Suppressor macrophage treated with lipopolysaccharide for 1 hour (primary cell): ENCODE results near the gene RPTOR.
"Not testable (repeated sequence)": the region's sequence is repeated elsewhere in the genome, so short reads cannot be mapped to it uniquely, and the experiment has no call there.

Source experiments
- DNase-seq, 3 donors: peaks; one replicate each; pipeline ENCODE4 v3.0.0-alpha.2; 2020 to 2022

RPTOR gene

DNA sequence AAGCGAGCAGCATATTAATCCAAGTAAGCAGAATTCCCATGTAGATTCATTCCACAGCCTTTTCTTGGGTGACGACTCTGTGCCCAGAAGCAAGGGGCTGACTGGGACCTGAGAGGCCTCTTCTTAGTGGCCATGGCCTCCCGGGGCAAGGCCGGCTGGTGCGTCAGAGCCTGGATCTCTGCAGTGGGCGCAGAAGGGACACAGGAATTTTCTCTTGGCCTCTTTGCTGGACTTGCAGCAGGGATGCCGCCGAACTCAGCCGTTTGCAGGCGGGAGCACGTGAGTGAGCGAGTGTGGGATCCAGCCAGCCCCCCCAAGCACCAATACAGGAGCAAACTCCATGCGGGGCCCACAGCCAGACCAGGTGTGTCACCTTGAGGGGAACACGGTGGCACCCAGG lies 151.8 kb downstream of the RPTOR start:
- no peak for DNase-seq

- no peak for DNase-seq
Measured at GRCh38 chr17:80696964-80697363, 152.3 kb downstream of the RPTOR start.

GRCh38 chr17:80698297-80698696 lies 153.7 kb downstream of the RPTOR start:
- DNase-seq, result no peak

DNA sequence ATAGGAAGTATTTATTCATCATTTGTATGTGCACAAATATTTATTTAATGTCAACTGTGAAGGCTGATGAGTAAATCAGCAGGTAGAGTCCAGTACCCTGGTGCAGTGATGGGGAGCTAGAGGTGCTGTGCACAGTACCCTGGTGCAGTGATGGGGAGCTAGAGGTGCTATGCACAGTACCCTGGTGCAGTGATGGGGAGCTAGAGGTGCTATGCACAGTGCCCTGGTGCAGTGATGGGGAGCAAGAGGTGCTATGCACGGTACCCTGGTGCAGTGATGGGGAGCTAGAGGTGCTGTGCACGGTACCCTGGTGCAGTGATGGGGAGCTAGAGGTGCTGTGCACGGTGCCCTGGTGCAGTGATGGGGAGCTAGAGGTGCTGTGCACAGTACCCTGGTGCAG lies 154.6 kb downstream of the RPTOR start:
- not testable (repeated sequence) for DNase-seq

DNA sequence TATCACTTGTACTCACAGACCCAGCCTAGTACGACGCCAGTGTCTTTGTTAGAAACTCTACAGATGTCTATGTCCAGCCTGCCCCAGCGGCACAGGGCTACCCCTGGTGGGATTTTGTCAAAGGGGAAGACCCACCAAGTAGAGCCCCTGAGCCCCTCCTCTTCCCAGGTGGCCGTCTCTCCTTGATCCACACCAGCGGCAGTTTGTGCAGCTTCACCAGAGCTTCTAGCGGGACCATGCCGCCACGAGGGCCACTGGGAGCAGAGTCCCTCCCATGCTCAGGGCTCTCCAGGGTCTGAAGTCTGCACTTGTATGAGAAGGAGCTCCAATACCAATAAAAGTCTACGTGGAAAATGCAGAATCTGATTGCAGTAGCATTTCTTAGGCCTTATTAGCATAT lies 157.1 kb downstream of the RPTOR start:
- no peak for DNase-seq

GRCh38 chr17:80702315-80703141 lies 157.9 kb downstream of the RPTOR start:
- DNase-seq, result no peak

- no peak for DNase-seq
Measured at GRCh38 chr17:80703142-80703478, 158.5 kb downstream of the RPTOR start.

DNA sequence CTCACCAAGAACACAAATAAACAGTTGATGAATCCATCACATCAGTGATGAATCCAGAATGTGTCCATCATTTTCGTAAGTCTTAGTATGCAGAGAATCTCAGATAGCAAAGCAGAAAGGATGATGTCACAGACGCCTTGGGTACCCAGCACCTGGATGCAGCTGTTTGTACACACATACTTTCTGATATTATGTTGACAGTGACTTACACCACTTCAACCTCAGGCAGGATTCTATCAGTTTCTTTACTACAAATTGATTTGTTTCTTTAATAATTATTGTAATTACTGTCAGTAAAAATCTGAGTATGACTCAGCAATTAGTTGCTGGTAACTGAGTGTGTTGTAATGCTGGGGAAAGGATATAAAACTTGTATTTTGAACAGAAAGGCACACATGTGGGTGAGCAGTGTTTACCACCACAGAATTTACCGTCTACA lies 159.8 kb downstream of the RPTOR start:
- peak in 1 of 3 donors; percentile 14 for DNase-seq

DNA sequence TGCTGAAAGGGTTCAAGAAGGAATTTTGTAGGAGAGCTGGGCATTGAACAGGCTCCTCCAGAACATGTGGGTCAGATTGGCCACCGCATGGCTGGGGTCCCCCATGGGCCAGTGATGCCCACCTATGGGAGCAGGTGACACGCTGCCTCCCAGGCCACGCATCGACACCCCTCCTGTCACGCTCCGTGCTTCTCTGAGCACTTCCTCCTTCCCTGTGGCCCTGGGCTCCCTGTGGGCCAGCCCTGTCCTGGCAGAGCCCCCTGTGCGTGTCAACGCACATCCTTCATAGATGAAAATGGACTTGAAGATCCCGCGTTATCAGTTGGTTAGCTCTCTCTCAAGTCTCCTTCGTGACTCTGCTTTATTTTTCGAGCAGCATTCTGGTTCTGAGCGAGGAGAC lies 160.3 kb downstream of the RPTOR start:
- no peak for DNase-seq

DNA sequence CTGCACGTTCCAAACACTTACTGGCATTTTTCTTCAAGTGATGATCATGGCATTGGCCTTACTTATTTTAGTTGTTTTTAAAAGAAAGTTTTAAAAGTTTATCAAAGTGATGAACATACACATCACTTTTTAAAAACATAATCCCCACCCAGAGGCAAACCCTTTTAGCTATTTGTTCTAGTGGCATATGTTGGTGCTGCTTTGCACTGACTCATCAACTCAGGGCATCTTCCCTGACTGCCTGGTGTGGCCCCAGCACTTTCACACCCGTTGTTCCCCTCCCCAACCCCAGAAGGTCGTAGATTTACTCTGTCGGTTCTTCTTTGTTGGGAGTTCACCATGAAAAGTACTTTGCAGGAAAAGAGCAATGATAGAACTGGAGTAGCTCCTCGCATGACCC lies 161.3 kb downstream of the RPTOR start:
- DNase-seq, result no peak

GRCh38 chr17:80706463-80706867 lies 161.8 kb downstream of the RPTOR start:
- DNase-seq, result no peak

DNA sequence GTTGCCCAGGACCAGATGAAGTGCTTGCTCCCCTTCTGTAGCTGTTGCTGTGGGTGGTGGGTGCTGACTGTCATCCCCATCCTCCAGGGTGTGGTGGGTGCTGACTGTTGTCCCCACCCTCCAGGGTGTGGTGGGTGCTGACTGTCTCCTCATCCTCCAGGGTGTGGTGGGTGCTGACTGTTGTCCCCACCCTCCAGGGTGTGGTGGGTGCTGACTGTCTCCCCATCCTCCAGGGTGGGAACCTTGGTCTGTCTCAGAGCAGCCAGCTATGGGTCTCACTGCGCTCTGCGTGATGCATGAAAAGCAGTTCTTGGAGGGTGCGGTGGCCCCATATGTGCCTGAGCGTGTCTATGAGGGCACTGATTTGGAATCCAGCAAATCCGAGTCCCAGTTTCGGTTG lies 163.8 kb downstream of the RPTOR start:
- no peak for DNase-seq

DNA sequence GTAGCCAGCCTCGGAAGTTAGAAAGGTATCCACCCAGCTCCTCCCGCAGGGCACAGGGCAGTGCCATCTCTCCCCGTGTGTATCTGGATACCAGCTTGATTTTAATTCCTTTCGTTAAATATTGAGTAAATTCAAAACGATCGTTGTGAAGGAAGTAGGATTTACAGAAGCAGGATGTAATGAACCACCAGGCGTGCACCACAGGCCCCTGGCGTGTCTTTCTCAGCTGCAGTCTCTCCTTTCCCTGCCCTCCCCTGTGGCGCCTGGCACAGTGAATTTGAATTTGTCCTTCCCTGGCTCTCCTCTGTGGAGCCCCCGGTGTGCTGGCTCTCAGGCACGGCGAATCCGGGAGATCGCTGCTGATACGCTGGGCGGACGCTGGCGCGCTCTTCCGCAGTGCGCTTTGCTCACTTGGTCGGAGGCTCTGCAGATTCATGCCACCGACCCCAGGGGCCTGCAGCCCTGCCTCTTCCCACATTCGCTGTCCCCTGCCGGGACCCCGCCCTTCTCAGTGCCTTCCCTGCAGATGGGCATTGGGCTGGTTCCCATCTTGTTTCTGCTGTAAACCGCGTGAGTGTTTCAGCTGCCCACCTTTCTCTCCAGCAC lies 164.6 kb downstream of the RPTOR start:
- DNase-seq, result no peak

GRCh38 chr17:80710714-80711302 lies 166.2 kb downstream of the RPTOR start:
- no peak for DNase-seq

- DNase-seq, result no peak
Measured at GRCh38 chr17:80712089-80712488, 167.5 kb downstream of the RPTOR start.

- no peak for DNase-seq
Measured at GRCh38 chr17:80712606-80713005, 168.0 kb downstream of the RPTOR start.

GRCh38 chr17:80716986-80717719 lies 172.5 kb downstream of the RPTOR start:
- DNase-seq, result no peak

DNA sequence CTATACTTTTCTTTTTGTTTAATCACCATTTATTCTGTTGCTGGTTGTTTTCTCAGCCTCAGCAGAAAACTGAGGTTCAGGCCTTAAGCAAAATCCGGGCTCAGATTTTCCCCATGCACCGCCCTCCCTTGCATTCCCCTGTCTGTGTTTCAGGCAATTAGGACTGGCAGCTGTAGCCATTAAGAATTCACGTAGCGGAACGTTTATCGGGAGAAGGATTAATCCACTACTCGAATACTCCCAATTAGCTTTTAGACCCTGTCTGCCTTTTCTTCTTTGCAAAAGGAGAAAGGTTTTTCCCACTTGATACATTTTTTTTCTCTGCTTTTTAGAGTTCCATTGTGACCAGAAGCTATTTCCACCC lies 173.1 kb downstream of the RPTOR start:
- DNase-seq, result no peak

GRCh38 chr17:80718428-80718827 lies 173.8 kb downstream of the RPTOR start:
- DNase-seq, result no peak

DNA sequence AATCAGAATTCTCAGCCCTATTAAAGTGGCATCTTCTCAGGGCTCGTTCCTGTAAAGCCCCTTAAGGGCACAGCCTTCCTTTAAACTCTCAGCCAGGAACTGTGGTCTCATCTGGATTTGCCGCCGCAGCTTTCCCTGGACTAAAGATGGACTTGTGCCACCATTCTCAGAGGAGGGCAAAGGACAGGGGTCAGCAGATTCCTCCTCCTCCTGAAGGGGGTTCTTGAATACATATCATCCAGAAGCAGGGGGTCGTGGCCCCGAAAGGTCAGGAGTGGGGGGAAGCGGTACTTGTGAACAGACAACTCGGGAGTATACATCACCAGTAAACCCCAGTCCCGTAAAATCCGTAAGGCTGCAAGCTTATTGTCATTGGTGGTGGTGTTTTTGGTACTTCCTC lies 174.8 kb downstream of the RPTOR start:
- no peak for DNase-seq

- no peak for DNase-seq
Measured at GRCh38 chr17:80720610-80721577, 176.3 kb downstream of the RPTOR start.

DNA sequence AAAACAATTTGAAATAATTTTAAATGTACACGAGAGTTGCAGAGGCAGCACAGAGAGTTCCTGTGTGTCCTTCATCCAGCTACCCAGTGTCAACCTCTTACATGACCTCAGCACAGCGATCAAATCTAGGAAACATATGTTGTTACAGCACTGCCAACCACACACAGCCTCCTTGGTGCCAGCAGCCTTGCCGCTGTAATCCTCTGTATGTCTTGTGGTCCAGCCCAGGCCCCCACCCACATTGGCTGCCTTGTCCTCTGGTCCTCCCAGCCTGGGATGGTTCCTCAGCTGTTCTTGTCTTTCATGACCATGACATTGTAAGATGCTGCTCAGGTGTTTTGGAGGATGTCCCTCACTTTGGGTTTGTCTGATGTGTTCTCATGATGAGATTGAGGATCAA lies 178.0 kb downstream of the RPTOR start:
- no peak for DNase-seq
